ENCODE results near the gene CSTF2.
A peak's percentile ranks its signal among the peaks of the same experiment; 100 is the strongest.
"Not testable (repeated sequence)": the region's sequence is repeated elsewhere in the genome, so short reads cannot be mapped to it uniquely, and the experiment has no call there.

The CSTF2 gene

DNA sequence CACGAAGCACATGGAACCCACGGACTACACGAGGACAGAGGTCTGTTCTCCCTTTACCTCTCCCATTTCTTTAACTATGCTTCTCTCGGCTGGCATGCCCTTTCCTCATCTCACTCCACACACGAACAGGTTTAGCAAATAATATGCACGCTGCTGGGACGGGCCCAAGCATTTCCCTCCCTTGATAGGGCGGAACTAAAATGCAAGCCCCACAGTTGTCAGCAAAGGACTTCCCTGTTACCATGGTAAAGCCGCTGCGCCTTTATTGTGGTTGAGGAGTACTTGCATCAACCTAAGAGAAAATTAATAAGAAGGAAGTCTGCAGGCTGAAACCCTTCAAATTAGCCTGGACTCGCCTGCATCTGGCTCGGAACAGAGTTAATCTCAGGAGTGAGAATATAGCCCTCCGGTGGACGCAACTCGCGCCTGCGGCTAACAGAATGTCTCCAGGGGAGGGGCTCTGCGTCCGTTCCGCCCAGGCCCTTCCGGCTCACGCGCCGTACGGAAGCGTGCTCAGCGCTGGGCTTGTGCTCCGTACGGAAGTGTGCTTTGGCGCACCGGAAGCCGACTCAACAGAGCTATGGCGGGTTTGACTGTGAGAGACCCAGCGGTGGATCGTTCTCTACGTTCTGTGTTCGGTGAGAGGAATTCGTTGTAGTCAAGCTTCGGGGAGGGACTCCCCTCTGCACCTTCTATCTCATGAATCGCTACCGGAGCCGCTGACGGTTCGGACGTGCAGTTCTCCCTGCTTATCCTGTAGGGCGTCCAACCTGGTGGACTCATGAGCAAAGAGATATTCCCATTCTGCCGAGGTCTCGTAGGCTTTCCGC, at the start of gene CSTF2:
TSS of gene CSTF2 (plus strand) at position 555 of the 830 bp plus-strand sequence. CDS start at position 581, 26 bp downstream.
- DNase-seq (ENCODE audit: low read depth), result peak; percentile 36

DNA sequence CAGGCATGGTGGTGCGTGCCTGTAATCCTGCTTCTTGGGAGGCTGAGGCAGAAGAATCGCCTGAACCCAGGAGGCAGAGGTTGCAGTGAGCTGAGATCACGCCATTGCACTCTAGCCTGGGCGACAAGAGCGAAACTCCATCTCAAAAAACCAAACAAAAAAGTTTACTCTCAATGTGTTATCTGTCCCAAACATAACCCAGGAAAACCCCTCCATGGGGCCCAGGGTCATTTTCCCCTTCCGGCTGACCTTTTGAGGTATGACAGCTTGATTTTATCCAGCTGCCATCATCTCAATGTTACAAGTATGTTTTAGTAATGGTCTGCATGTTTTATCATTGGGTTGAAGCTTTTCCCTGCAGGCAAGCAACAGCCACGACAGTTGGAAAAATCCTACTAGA, 23.8 kb upstream of the CSTF2 start:
- DNase-seq (ENCODE audit: low read depth), result not testable (repeated sequence)

DNA sequence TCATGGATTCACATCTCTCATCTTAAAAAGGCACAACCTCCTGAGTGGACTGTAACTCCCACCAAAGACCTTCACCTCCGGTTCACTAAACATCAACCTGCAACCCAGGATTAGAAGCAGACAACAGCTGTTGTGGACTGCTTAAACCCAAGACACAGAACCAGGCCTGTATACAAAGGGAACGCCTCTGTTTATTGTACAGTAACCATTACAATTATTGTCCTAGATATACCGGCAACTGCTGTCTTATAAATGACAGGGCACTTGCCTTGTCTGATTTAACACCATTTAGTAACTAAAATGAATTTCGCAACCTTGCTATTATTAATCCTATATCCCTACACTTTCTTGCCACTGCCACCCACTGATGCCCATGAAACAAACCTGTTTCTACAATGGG, 22.8 kb upstream of the CSTF2 start:
- DNase-seq (ENCODE audit: low read depth), result no peak

DNA sequence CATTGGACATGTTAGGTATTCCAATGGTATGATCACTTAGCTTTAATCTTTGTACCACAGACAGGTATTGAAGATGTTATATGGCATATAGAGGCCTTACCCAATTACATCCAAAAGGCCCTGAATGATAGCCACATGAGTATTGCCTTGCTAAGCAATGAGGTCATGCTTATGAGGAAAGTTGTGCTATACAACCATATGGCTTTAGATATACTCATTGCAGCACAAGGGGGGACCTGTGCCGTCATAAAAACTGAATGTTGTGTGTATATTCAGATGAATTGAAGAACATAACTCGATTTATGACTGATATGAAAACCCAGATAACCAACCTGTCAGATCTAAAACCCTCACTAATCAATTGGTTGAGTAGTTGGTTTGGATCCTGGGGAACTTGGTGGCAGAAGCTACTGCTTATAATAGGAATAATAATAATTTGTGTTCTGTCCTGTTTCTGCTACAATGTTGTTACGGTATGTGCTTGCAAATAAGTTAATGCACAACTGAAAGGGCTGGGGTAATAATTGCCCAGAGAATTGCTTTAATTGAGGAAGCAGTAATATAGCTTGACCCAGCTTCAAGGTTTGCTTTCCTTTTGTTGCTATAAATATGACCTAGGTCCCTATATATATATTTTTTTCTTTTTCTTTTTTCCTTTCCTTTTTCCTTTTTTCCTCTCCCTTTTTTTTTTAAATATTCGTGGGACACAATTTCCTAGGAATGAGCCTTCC, 21.5 kb upstream of the CSTF2 start:
- DNase-seq (ENCODE audit: low read depth), result no peak

- no peak for DNase-seq (ENCODE audit: low read depth)
Observed at GRCh38 chrX:100802843-100803242, 17.3 kb upstream of the CSTF2 start.

- no peak for DNase-seq (ENCODE audit: low read depth)
Observed at GRCh38 chrX:100804780-100805179, 15.4 kb upstream of the CSTF2 start.

DNA sequence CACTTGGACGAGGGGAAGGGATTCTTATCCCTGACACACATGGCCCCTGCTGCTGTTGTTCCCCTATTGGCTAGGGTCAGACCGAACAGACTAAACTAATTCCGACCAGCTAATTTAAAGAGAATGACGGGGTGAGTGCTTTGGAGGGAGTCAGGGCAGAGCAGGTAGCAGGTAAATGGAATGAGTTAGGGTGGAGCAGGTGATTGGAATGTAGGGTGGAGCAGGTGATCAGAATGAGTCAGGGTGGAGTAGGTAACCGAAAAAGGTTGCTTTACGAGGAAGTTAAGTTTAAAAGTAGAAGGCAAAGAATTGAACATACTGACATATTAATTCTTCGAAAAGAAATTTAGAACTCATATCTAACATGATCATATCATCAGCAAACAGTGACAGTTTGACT, 11.9 kb upstream of the CSTF2 start:
- DNase-seq (ENCODE audit: low read depth), result not testable (repeated sequence)

GRCh38 chrX:100812216-100813158, 7.7 kb upstream of the CSTF2 start:
- no peak for DNase-seq (ENCODE audit: low read depth)

DNA sequence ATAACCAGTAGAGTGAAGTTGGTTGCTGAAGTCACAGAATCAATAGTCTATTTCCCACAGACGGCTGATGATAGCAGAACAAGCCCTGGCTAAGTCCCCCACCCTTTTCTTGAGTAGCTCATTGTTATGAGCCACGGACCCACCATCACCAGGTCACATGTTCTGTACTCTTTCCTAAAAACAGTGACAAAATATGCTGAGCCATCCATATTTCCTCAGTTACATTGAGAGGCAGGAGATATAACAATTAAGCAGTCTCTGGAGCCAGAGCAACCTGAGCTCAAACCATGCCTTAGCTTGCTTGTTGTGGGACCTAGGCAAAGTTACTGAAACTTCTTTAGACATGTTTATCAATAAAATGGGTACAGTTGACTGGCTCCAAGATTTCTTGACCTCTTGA, 2.9 kb upstream of the CSTF2 start:
- no peak for DNase-seq (ENCODE audit: low read depth)

GRCh38 chrX:100819534-100819836, 706 bp upstream of the CSTF2 start:
- no peak for DNase-seq (ENCODE audit: low read depth)

DNA sequence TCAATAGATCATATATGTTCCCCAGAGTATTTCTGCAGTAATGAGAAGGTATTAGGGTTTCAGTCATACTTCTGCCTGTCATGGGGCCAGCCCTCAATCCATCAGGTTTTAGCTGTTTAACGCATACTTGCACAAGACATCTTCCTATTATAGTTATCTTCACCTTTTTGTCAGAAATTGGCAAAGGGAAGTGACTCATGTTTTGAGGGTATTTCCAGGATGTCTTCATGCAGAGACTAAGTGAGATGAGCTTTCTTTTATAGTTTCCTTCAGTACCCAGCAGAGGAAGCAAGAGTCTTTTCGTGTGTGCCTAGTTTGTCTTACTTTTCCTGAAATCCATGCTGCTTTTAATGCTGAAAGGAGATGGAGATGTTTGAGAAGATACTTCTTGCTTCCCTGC, 9.5 kb downstream of the CSTF2 start:
- DNase-seq (ENCODE audit: low read depth), result no peak

DNA sequence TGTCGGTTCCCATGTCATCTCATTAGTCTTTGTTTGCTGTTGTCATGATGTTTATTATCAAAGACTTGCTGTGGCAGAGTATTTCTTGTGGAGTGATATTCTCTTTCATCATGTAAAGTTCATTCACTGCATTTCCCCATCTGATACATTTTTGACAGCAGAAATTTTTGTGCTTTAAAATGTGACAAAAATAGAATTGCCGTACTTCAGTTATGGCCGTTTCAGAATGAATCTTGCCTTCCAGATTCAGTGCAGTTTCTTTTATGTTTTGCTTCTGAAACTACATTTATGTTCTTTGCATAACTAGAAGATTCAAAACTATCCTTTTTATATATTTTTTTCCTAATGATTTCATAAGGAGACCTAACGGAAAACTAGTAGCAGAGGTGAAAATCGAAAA, 10.0 kb downstream of the CSTF2 start:
- no peak for DNase-seq (ENCODE audit: low read depth)

- DNase-seq (ENCODE audit: low read depth), result no peak
Observed at GRCh38 chrX:100830547-100830946, 10.4 kb downstream of the CSTF2 start.

GRCh38 chrX:100831219-100831946, 11.2 kb downstream of the CSTF2 start:
- no peak for DNase-seq (ENCODE audit: low read depth)

DNA sequence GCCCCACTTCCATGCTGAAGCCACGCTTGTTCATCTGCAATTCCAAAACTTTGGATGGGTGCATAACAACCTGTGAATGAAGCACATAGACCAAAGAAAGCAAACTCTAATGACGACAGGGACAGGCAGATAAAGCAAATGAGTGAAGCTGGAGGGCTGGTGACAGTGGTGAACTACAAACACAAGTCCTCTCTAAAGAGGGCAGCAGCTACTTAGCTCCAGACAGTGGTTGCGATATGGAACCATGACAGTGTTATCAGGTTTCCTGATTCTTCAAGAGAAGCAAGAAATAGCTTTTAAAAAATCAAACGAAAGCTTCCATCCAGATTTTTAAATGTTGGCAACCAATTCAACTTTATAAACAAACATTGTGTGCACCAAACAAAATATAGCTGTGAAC, 30.1 kb downstream of the CSTF2 start:
- DNase-seq (ENCODE audit: low read depth), result no peak

GRCh38 chrX:100852810-100853209, 32.6 kb downstream of the CSTF2 start:
- no peak for DNase-seq (ENCODE audit: low read depth)

- DNase-seq (ENCODE audit: low read depth), result no peak
Observed at GRCh38 chrX:100863326-100863864, 43.2 kb downstream of the CSTF2 start.

GRCh38 chrX:100864657-100865391, 44.6 kb downstream of the CSTF2 start:
- DNase-seq (ENCODE audit: low read depth), result no peak

- DNase-seq (ENCODE audit: low read depth), result no peak
Observed at GRCh38 chrX:100868273-100868672, 48.1 kb downstream of the CSTF2 start.

- no peak for DNase-seq (ENCODE audit: low read depth)
Observed at GRCh38 chrX:100870527-100870926, 50.3 kb downstream of the CSTF2 start.

Measured in stimulated activated CD8-positive, alpha-beta memory T cell treated with anti-CD3 and anti-CD28 coated beads, Interleukin-7, amount 100 ng/mL, for 24 hours (primary cell).